Measurements from ENCODE around the gene GATA2.

The GATA2 gene

DNA sequence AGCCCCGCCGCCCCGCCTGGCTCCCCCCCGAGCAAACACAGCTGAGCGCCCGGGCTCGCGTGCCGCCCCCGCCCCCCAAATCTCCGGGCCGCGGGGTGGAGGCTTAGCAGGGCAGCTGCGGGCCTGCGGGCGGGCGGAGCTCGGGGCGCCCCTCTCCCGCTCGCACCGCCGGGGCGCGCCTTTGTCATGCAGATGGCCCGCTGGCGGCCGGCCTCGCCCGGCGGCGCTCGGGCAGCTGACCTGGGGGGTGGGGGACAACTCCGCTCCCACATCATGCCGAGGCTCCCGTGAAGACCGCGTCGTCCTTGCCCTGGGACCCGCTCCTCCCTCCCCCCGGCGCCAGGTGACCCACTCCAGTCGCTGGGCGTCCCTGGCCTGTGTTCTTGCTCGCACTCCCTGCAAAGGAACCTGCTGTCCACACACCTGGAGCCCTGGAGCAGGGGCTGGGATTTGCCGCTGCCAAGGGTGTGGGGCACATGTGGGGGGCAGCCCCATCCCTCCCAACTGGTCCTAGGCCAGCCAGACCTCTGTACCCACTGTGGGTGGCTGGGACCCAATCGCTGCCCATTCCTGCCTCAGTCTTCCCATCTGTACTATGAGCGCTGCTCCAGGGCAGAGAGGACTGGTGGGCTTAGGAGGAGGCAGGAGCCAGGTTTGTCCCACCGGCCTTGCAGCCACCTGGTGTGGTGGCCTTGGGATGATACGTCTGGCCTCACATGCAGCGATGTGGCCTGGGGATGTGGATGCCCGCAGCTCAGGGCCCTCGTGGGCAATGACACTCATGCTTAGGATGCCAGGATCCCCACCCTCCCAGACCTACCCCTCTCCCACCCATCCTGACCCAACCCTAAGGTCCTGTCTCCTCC is 59.8 kb downstream of the GATA2 start:
- DNase-seq (ENCODE audit: low spot score), result no peak

DNA sequence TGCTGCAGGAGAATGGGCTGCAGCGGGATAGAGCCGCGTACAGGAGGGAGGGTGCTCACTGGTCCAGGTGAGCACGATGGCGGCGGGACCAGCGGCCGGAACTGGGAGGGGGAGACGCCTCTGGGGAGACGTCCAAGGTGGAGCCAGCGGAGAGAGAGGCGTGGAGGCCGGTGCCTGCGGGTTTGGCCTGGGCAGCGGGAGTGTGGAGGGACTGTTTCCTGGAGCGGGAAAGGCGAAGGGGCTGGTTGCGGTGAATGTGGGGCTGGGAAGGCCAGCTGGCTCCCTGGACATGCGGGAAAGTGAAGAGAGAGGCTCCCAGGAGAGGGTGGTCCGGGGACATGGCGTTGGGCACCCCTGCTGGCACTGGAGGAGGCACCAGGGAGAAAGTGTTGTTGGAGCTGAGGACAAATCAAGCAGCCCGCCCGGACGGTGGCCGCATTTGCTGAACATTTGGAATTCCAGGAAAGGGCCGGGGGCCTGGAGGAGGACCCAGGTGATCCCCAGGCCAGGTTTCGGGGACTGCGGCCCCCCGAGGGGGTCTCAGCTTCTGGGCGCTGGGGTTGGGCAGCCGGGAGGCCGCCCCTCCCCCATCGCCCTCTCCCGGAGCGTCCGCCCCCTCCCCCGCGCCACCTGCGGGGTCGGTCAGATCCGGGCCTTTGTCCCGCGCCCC is 60.6 kb downstream of the GATA2 start:
- no peak for DNase-seq (ENCODE audit: low spot score)

DNA sequence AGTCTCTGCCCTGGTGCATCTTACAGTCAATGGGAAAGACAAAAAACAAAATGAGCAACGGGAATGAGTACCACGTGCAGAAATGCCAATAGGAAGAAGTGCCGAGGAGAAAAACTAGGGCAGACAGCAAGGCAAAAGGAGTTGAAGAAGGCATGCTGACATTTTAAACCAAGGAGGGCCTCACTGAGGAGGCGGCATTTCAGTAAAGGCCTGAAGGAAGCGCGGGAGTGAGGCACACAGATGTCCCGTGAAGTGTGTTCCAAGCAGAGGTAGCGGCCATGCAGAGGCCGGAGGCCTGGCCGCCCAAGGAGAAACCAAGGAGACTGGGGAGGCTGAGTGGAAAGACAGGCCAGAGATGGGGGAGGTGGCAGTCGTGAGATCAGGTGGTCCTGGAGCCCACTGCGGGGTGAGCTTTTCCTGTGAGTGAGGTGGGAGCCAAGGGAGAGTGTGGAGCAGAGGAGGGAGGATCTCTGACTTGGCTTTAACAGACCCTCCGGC is 61.1 kb downstream of the GATA2 start:
- DNase-seq (ENCODE audit: low spot score), result no peak

DNA sequence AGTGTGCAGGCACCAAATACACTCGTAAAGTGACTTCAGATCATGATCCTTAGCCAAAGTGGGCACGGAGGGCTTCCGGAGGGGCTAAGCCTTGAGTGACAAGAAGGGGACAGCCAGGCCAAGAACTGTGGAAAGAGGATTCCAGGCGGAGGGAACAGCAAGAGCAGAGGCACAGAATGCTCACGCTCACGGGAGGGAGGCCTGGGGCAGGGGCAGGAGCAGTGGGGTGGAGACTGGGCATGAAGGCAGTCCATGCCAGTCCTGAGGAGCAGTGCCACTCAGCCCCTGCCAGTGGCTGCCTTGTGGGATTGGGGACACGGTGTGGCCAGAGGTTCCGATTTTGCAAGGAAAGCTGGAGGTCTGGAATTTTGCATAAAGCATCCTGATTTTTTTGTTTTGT is 62.3 kb downstream of the GATA2 start:
- DNase-seq (ENCODE audit: low spot score), result no peak

DNA sequence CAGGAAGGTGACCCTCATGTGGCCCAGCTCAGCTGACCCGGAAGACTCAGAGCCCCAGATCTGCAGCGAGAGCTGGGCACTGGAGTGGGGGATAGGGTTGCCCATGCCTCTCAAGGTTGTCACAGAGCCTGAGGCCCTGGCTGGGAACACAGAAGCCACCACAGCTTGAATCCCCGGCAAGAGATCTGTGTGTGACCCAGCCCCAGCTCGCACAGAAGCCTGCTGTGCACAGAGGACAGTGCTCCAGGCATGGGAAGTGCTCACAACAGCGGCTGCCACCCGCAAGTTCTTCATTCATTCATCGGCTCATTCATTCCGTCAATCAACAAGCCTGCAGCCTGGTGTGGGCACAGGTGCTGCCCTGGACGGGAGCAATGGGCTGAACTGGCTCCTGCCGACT is 62.7 kb downstream of the GATA2 start:
- DNase-seq (ENCODE audit: low spot score), result no peak

DNA sequence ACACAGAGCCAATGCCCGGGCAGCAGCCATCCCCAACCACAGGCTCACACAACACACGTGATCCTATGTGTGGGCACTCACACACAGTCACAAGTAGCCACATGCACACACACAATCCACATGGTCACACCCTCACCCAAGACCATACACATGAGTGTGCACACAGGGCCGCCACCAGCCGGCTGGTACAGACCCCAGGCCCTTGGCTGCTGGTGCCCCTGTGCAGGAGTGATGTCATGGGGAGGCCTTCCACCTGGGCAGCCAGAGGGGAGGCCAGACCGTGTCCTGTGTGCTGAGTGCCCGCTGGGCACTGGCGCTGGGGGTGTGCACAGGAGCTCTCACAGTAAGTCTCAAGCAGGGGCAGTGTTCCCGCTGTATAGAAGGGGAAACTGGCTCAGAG is 63.2 kb downstream of the GATA2 start:
- DNase-seq (ENCODE audit: low spot score), result no peak

Data from hepatic stellate cell (primary cell).